H9 (cell line): Measurements from ENCODE around the gene GNAS. TPM values are rescaled to one million over a fixed set of nuclear protein-coding genes. Genes with fewer than 3 reads are reported as not detected.

Experiments used
- DNase-seq: peaks from one replicate; pipeline ENCODE4 v3.0.0-alpha.2; 2017
- H2AFZ ChIP-seq: one replicate; pipeline ENCODE4 v1.6.1; 2013; ENCODE audit warnings: mild to moderate bottlenecking, low read length, control low read depth, moderate library complexity
- H2AK5ac ChIP-seq: 2 replicates; pipeline ENCODE4 v1.6.1; 2013; ENCODE audit warnings: low read length, control low read depth, mixed read lengths; ENCODE audit not compliant: insufficient read length
- H2BK120ac ChIP-seq: one replicate; pipeline ENCODE4 v1.6.1; 2013; ENCODE audit warnings: low read depth, mild to moderate bottlenecking, low read length, control low read depth, inconsistent platforms; ENCODE audit not compliant: poor library complexity, severe bottlenecking
- H2BK12ac ChIP-seq: 2 replicates; pipeline ENCODE4 v1.6.1; 2013; ENCODE audit warnings: low read length, control low read depth, mixed read lengths, low read depth; ENCODE audit not compliant: insufficient read length
- H2BK15ac ChIP-seq: 2 replicates; pipeline ENCODE4 v1.6.1; 2013; ENCODE audit warnings: low read depth, low read length, control low read depth
- H2BK20ac ChIP-seq: one replicate; pipeline ENCODE4 v1.6.1; 2013; ENCODE audit warnings: low read depth, mild to moderate bottlenecking, low read length, control low read depth, inconsistent platforms; ENCODE audit not compliant: poor library complexity, severe bottlenecking
- H2BK5ac ChIP-seq: 2 replicates; pipeline ENCODE4 v1.6.1; 2013; ENCODE audit warnings: low read length, control low read depth, mixed read lengths; ENCODE audit not compliant: insufficient read length
- H3K14ac ChIP-seq: 2 replicates; pipeline ENCODE4 v1.6.1; 2013; ENCODE audit warnings: low read length, control low read depth; ENCODE audit not compliant: insufficient read depth
- H3K18ac ChIP-seq: 2 replicates; pipeline ENCODE4 v1.6.1; 2013; ENCODE audit warnings: low read depth, mild to moderate bottlenecking, mixed read lengths, low read length, control low read depth; ENCODE audit not compliant: insufficient read length
- H3K23ac ChIP-seq: 2 replicates; pipeline ENCODE4 v1.6.1; 2013; ENCODE audit warnings: low read length, control low read depth, mixed read lengths, low read depth; ENCODE audit not compliant: insufficient read length
- H3K23me2 ChIP-seq: 2 replicates; pipeline ENCODE4 v1.6.1; 2013; ENCODE audit warnings: low read depth, mild to moderate bottlenecking, mixed read lengths, low read length, control low read depth; ENCODE audit not compliant: insufficient read length, poor library complexity, severe bottlenecking
- H3K27ac ChIP-seq: 2 replicates; pipeline ENCODE4 v1.5.1; 2013; ENCODE audit warnings: low read length, control low read depth, mixed read lengths, low read depth; ENCODE audit not compliant: insufficient read length
- H3K27me3 ChIP-seq: 2 replicates; pipeline ENCODE4 v1.6.1; 2013; ENCODE audit warnings: low read length, control low read depth, inconsistent platforms; ENCODE audit not compliant: insufficient read depth
- H3K4ac ChIP-seq: 2 replicates; pipeline ENCODE4 v1.6.1; 2013; ENCODE audit warnings: low read depth, mild to moderate bottlenecking, control low read depth, inconsistent platforms, low read length, moderate library complexity
- H3K4me1 ChIP-seq: 2 replicates; pipeline ENCODE4 v1.6.1; 2013; ENCODE audit warnings: low read length, control low read depth, inconsistent platforms; ENCODE audit not compliant: insufficient read depth
- H3K4me2 ChIP-seq: 2 replicates; pipeline ENCODE4 v1.6.1; 2013; ENCODE audit warnings: low read length, control low read depth, mixed read lengths; ENCODE audit not compliant: insufficient read length, insufficient read depth
- H3K56ac ChIP-seq: 2 replicates; pipeline ENCODE4 v1.6.1; 2013; ENCODE audit warnings: low read depth, mild to moderate bottlenecking, mixed read lengths, low read length, control low read depth; ENCODE audit not compliant: insufficient read length
- H3K79me1 ChIP-seq: 2 replicates; pipeline ENCODE4 v1.6.1; 2013; ENCODE audit warnings: low read depth, mild to moderate bottlenecking, moderate library complexity, low read length, control low read depth, inconsistent platforms; ENCODE audit not compliant: insufficient read depth, poor library complexity, severe bottlenecking
- H3K79me2 ChIP-seq: 2 replicates; pipeline ENCODE4 v1.6.1; 2013; ENCODE audit warnings: low read length, control low read depth, inconsistent platforms; ENCODE audit not compliant: insufficient read depth
- H3K9ac ChIP-seq: 2 replicates; pipeline ENCODE4 v1.6.1; 2013; ENCODE audit warnings: low read length, control low read depth, mixed read lengths; ENCODE audit not compliant: insufficient read length; ENCODE audit errors: extremely low read depth
- H3K9me3 ChIP-seq: one replicate; pipeline ENCODE4 v1.6.1; 2013; ENCODE audit warnings: low read depth, low read length, inconsistent platforms; ENCODE audit not compliant: control insufficient read depth
- H3T11ph ChIP-seq: one replicate; pipeline ENCODE4 v1.6.1; 2013; ENCODE audit warnings: mild to moderate bottlenecking, low read length, control low read depth, inconsistent platforms
- H4K20me1 ChIP-seq: one replicate; pipeline ENCODE4 v1.6.1; 2013; ENCODE audit not compliant: control insufficient read depth, insufficient read length, insufficient read depth
- H4K5ac ChIP-seq: 2 replicates; pipeline ENCODE4 v1.6.1; 2013; ENCODE audit warnings: low read depth, mild to moderate bottlenecking, mixed read lengths, low read length, control low read depth; ENCODE audit not compliant: insufficient read length
- H4K8ac ChIP-seq: replicated peaks from 2 replicates; pipeline ENCODE4 v1.6.1; 2013; ENCODE audit warnings: low read length, control low read depth, mixed read lengths, low read depth; ENCODE audit not compliant: insufficient read length
- H4K91ac ChIP-seq: 2 replicates; pipeline ENCODE4 v1.6.1; 2013; ENCODE audit warnings: low read depth, mild to moderate bottlenecking, moderate library complexity, mixed read lengths, low read length, control low read depth; ENCODE audit not compliant: insufficient read length
- H3K27ac Mint-ChIP-seq, 3 experiments: 2 replicates in 2 of 3; 3 replicates in 1 of 3; pipeline ENCODE4 v1.8.0; 2020 to 2021; ENCODE audit warnings: mixed read lengths in 3 of 3, mild to moderate bottlenecking in 1 of 3, moderate library complexity in 1 of 3
- H3K27me3 Mint-ChIP-seq: 2 replicates; pipeline ENCODE4 v1.8.0; 2021; ENCODE audit warnings: low read depth, mild to moderate bottlenecking, moderate library complexity, mixed read lengths
- H3K36me3 Mint-ChIP-seq, 3 experiments: 2 replicates in 2 of 3; 3 replicates in 1 of 3; pipeline ENCODE4 v1.8.0; 2020 to 2021; ENCODE audit warnings: low read depth in 3 of 3, mixed read lengths in 3 of 3; ENCODE audit not compliant: insufficient read depth in 1 of 3
- H3K4me1 Mint-ChIP-seq, 2 experiments: 2 replicates each; pipeline ENCODE4 v1.8.0; 2020; ENCODE audit warnings: mixed read lengths in 2 of 2
- H3K4me3 Mint-ChIP-seq, 2 experiments: 2 replicates in 1 of 2; 3 replicates in 1 of 2; pipeline ENCODE4 v1.8.0; 2020 to 2021; ENCODE audit warnings: mild to moderate bottlenecking in 2 of 2, mixed read lengths in 2 of 2, moderate library complexity in 1 of 2
- H3K9me3 Mint-ChIP-seq, 2 experiments: 2 replicates in 1 of 2; 3 replicates in 1 of 2; pipeline ENCODE4 v1.8.0; 2020; ENCODE audit warnings: mild to moderate bottlenecking in 2 of 2, mixed read lengths in 2 of 2, moderate library complexity in 1 of 2
- CTCF ChIP-seq: fragments of 200-600 bp; sonication (generic); conservative IDR thresholded peaks from 3 replicates; pipeline ENCODE4 v1.8.0; 2021; ENCODE audit warnings: antibody characterized with exemption, mild to moderate bottlenecking
- WGBS: extraction: QIAGEN DNeasy Blood & Tissue Kit; methylation state at CpG from one replicate; pipeline ENCODE4 v1.1.7; 2013; ENCODE audit warnings: missing lambda C conversion rate, low lambda C conversion rate, mixed read lengths; ENCODE audit not compliant: insufficient read length; ENCODE audit errors: extremely low coverage; 5-methylcytosine and 5-hydroxymethylcytosine counted together
- total RNA-seq: library from RNA; stranded (reverse); gene quantifications from 2 replicates; pipeline ENCODE4 v1.2.1, GENCODE V29; 2021

Gene GNAS
- total RNA-seq, 1 experiment from 2014 or later: 920 TPM

- H2AK5ac ChIP-seq: no peak overlapping the region
- H3K27me3 Mint-ChIP-seq: peaks cover 26% of the 10 kb centered on the region
- H3K56ac ChIP-seq: no peak overlapping the region
- no peak overlapping the region for H2BK12ac ChIP-seq
- H3K27me3 ChIP-seq: no peaks in the 10 kb centered on the region
- no peak overlapping the region for H3K4me2 ChIP-seq
- H3K9me3 Mint-ChIP-seq: no peaks in the 10 kb centered on the region
- H3K9me3 ChIP-seq: no peaks in the 10 kb centered on the region
- TF ChIP-seq CTCF: no peak
- no CpG with 5 or more reads among the region's 7 CpGs for WGBS
- H4K8ac ChIP-seq: no peak overlapping the region
- H2AFZ ChIP-seq: no peak overlapping the region
- H3K23me2 ChIP-seq: no peaks in the 10 kb centered on the region
- H2BK120ac ChIP-seq: no peak overlapping the region
- H3T11ph ChIP-seq: no peak overlapping the region
- no peaks in the 10 kb centered on the region for H3K79me1 ChIP-seq
- no peak overlapping the region for H3K23ac ChIP-seq
- H3K14ac ChIP-seq: no peak overlapping the region
- H4K20me1 ChIP-seq: no peaks in the 10 kb centered on the region
- H2BK20ac ChIP-seq: no peak overlapping the region
- no peaks in the 10 kb centered on the region for H3K36me3 Mint-ChIP-seq
- no peak overlapping the region for H3K9ac ChIP-seq
- H4K91ac ChIP-seq: no peak overlapping the region
- no peaks in the 10 kb centered on the region for H3K4me1 Mint-ChIP-seq
- no peak for DNase-seq
- H3K27ac Mint-ChIP-seq: no peak overlapping the region
- H4K5ac ChIP-seq: no peak overlapping the region
- no peak overlapping the region for H2BK15ac ChIP-seq
- H3K27ac ChIP-seq: no peak overlapping the region
- H3K4me3 Mint-ChIP-seq: no peak overlapping the region
- no peaks in the 10 kb centered on the region for H3K79me2 ChIP-seq
- no peak overlapping the region for H2BK5ac ChIP-seq
- H3K18ac ChIP-seq: no peak overlapping the region
- no peak overlapping the region for H3K4ac ChIP-seq
- no peaks in the 10 kb centered on the region for H3K4me1 ChIP-seq
Measured at GRCh38 chr20:58863044-58863790, 10.7 kb downstream of the GNAS start.
